IMR-90 (cell line): ENCODE results near the gene GSE1. TPM values are rescaled to one million over a fixed set of nuclear protein-coding genes. Genes with fewer than 3 reads are reported as not detected.

Source experiments
- ATAC-seq: fragments of 200-7000 bp; cut with Tn5 transposase; 2 replicates; pipeline ENCODE4 v1.9.1; 2020; ENCODE audit warnings: low read depth, mild to moderate bottlenecking, moderate library complexity
- BruUV-seq: library from RNA; stranded (reverse); fragments of 400-500 nt; replicated peaks from 2 replicates; lab custom pipeline; 2021; lab: Mats Ljungman, UMichigan
- CTCF ChIA-PET: fragments of 300-600 bp; formaldehyde crosslinking; extraction: SDS; loops from one replicate; lab custom pipeline; 2021; ENCODE audit warnings: antibody characterized with exemption; lab: Yijun Ruan, JAX
- POLR2A ChIA-PET: fragments of 300-600 bp; sonication (Branson Sonifier 250); formaldehyde crosslinking; loops from one replicate; lab custom pipeline; 2022; ENCODE audit warnings: antibody characterized with exemption; ENCODE audit not compliant: unreplicated experiment; lab: Charles Lee
- DNase-seq: peaks from one replicate; pipeline ENCODE4 v3.0.0; 2013
- H2AFZ ChIP-seq: replicated peaks from 2 replicates; pipeline ENCODE3; 2013; ENCODE audit warnings: low read length, mild to moderate bottlenecking; ENCODE audit not compliant: poor library complexity
- H2AK5ac ChIP-seq: 2 replicates; pipeline ENCODE4 v1.6.1; 2013; ENCODE audit warnings: low read depth, low read length, inconsistent platforms
- H2AK9ac ChIP-seq: replicated peaks from 2 replicates; pipeline ENCODE3; 2013; ENCODE audit warnings: mild to moderate bottlenecking, low read depth, low read length, moderate library complexity; ENCODE audit not compliant: poor library complexity
- H2BK120ac ChIP-seq: 2 replicates; pipeline ENCODE4 v1.6.1; 2013; ENCODE audit warnings: low read depth, low read length, inconsistent platforms
- H2BK15ac ChIP-seq: 3 replicates; pipeline ENCODE4 v1.6.1; 2013; ENCODE audit warnings: low read depth, low read length, inconsistent platforms
- H2BK20ac ChIP-seq: 2 replicates; pipeline ENCODE4 v1.6.1; 2013; ENCODE audit warnings: low read depth, mild to moderate bottlenecking, inconsistent platforms, low read length, moderate library complexity
- H2BK5ac ChIP-seq: 2 replicates; pipeline ENCODE4 v1.6.1; 2013; ENCODE audit warnings: mild to moderate bottlenecking, low read depth, low read length, inconsistent platforms; ENCODE audit not compliant: poor library complexity, severe bottlenecking
- H3K14ac ChIP-seq: replicated peaks from 2 replicates; pipeline ENCODE4 v1.6.1; 2013; ENCODE audit warnings: low read depth, low read length, inconsistent platforms
- H3K18ac ChIP-seq: 2 replicates; pipeline ENCODE4 v1.6.1; 2013; ENCODE audit warnings: low read depth, low read length, control low read depth
- H3K23ac ChIP-seq: 2 replicates; pipeline ENCODE4 v1.6.1; 2013; ENCODE audit warnings: low read depth, low read length, inconsistent platforms
- H3K27ac ChIP-seq: 2 replicates; pipeline ENCODE4 v1.5.1; 2013; ENCODE audit warnings: mild to moderate bottlenecking, control low read depth, low read length; ENCODE audit not compliant: insufficient read depth
- H3K27me3 ChIP-seq: 2 replicates; pipeline ENCODE4 v1.6.1; 2013; ENCODE audit warnings: low read length; ENCODE audit not compliant: control insufficient read depth, insufficient read depth
- H3K36me3 ChIP-seq: 2 replicates; pipeline ENCODE4 v1.6.1; 2013; ENCODE audit warnings: low read length, mixed read lengths; ENCODE audit not compliant: control insufficient read depth, insufficient read depth
- H3K4ac ChIP-seq: 2 replicates; pipeline ENCODE4 v1.6.1; 2013; ENCODE audit warnings: low read depth, low read length, inconsistent platforms
- H3K4me1 ChIP-seq: 2 replicates; pipeline ENCODE4 v1.6.1; 2013; ENCODE audit warnings: low read length, mixed read lengths; ENCODE audit not compliant: control insufficient read depth, insufficient read depth
- H3K4me2 ChIP-seq: 2 replicates; pipeline ENCODE4 v1.6.1; 2013; ENCODE audit warnings: low read depth, mild to moderate bottlenecking, control low read depth, low read length, moderate library complexity
- H3K4me3 ChIP-seq: 2 replicates; pipeline ENCODE4 v1.5.1; 2013; ENCODE audit warnings: low read depth, mild to moderate bottlenecking, control low read depth, low read length, moderate library complexity; ENCODE audit not compliant: insufficient read depth
- H3K56ac ChIP-seq: 2 replicates; pipeline ENCODE4 v1.6.1; 2013; ENCODE audit warnings: low read length, inconsistent platforms; ENCODE audit not compliant: insufficient read depth; ENCODE audit errors: extremely low read depth
- H3K79me1 ChIP-seq, 2 experiments: 2 replicates each; pipeline ENCODE4 v1.6.1; 2013; ENCODE audit warnings: low read length in 2 of 2, inconsistent platforms in 1 of 2, low read depth in 1 of 2
- H3K9ac ChIP-seq: 2 replicates; pipeline ENCODE4 v1.6.1; 2013; ENCODE audit warnings: low read depth, low read length, control low read depth
- H3K9me1 ChIP-seq: 2 replicates; pipeline ENCODE4 v1.6.1; 2013; ENCODE audit warnings: low read length, inconsistent platforms; ENCODE audit not compliant: insufficient read depth
- H3K9me3 ChIP-seq: 2 replicates; pipeline ENCODE4 v1.6.1; 2013; ENCODE audit warnings: low read length; ENCODE audit not compliant: control insufficient read depth, insufficient read depth
- H4K20me1 ChIP-seq: 2 replicates; pipeline ENCODE4 v1.6.1; 2013; ENCODE audit warnings: low read length, inconsistent platforms; ENCODE audit not compliant: insufficient read depth
- H4K5ac ChIP-seq: 2 replicates; pipeline ENCODE4 v1.6.1; 2013; ENCODE audit warnings: mild to moderate bottlenecking, low read depth, low read length, control low read depth
- H4K8ac ChIP-seq, 2 experiments: 2 replicates each; pipeline ENCODE4 v1.6.1; 2013; ENCODE audit warnings: low read depth in 2 of 2, low read length in 2 of 2, control low read depth in 1 of 2, inconsistent platforms in 1 of 2
- H4K91ac ChIP-seq: 2 replicates; pipeline ENCODE4 v1.6.1; 2013; ENCODE audit warnings: low read depth, low read length, inconsistent platforms; ENCODE audit not compliant: insufficient read depth
- CEBPB ChIP-seq: IDR thresholded peaks from 2 replicates; pipeline ENCODE4 v1.6.1; 2012; ENCODE audit warnings: low read depth, low read length, improper control_type of control experiment
- CHD1 ChIP-seq: IDR thresholded peaks from 2 replicates; pipeline ENCODE4 v1.6.1; 2012; ENCODE audit warnings: low read depth, low read length, improper control_type of control experiment
- CTCF ChIP-seq: conservative IDR thresholded peaks from 2 replicates; pipeline ENCODE4 v1.5.1; 2012; ENCODE audit warnings: mild to moderate bottlenecking, low read depth, low read length, improper control_type of control experiment
- FOS ChIP-seq: fragments of 150-350 bp; IDR thresholded peaks from 2 replicates; pipeline ENCODE4 v1.6.1; 2016; ENCODE audit warnings: low read depth, low read length
- MAFK ChIP-seq: IDR thresholded peaks from 2 replicates; pipeline ENCODE4 v1.6.1; 2012; ENCODE audit warnings: low read depth, low read length, improper control_type of control experiment
- MAZ ChIP-seq: IDR thresholded peaks from 2 replicates; pipeline ENCODE4 v1.6.1; 2012; ENCODE audit warnings: low read depth, mild to moderate bottlenecking, low read length, improper control_type of control experiment, moderate library complexity, borderline replicate concordance
- MXI1 ChIP-seq: IDR thresholded peaks from 2 replicates; pipeline ENCODE4 v1.6.1; 2012; ENCODE audit warnings: low read depth, mild to moderate bottlenecking, low read length, moderate library complexity, borderline replicate concordance
- POLR2A ChIP-seq: IDR thresholded peaks from 2 replicates; pipeline ENCODE4 v1.6.1; 2012; ENCODE audit warnings: mild to moderate bottlenecking, low read depth, low read length
- RFX5 ChIP-seq: IDR thresholded peaks from 2 replicates; pipeline ENCODE4 v1.8.0; 2012; ENCODE audit warnings: low read depth, mild to moderate bottlenecking, low read length, moderate library complexity
- SMC3 ChIP-seq: fragments of 150-350 bp; IDR thresholded peaks from 2 replicates; pipeline ENCODE4 v1.6.1; 2016; ENCODE audit warnings: low read depth, mild to moderate bottlenecking, antibody characterized with exemption, low read length, moderate library complexity
- WGBS, 2 experiments: methylation state at CpG; one replicate each; pipeline versions ENCODE4 v1.1.5 to v1.1.7; 2013; ENCODE audit warnings: missing lambda C conversion rate in 2 of 2; ENCODE audit not compliant: insufficient read length in 1 of 2; ENCODE audit errors: extremely low coverage in 2 of 2; 5-methylcytosine and 5-hydroxymethylcytosine counted together
- dilution Hi-C: fragments of 300-500 bp; cut with HindIII; formaldehyde crosslinking; loops from one replicate; pipeline ENCODE4 v1.14.3; 2018; ENCODE audit warnings: low sequenced_read_pairs; ENCODE audit not compliant: unreplicated experiment
- in situ Hi-C: fragments of 300-500 bp; cut with MboI; formaldehyde crosslinking; loops from 3 replicates; pipeline ENCODE4 v1.14.3; 2019; ENCODE audit warnings: low sequenced_read_pairs, inconsistent platforms, mixed read lengths
- intact Hi-C: fragments of 100-400 bp; cut with micrococcal nuclease; formaldehyde crosslinking; loops from 2 replicates; pipeline ENCODE4 v1.10.0; 2022
- polyA plus RNA-seq, 3 experiments: library from polyadenylated mRNA; depleted of rRNA; stranded (reverse); fragments of >200 nt; gene quantifications; 2 replicates each; pipeline ENCODE4 v1.2.3, GENCODE V29; 2012; ENCODE audit warnings: low replicate concordance in 1 of 3
- total RNA-seq: library from RNA; depleted of rRNA; stranded (reverse); fragments of >200 nt; gene quantifications from 2 replicates; pipeline ENCODE4 v1.2.3, GENCODE V29; 2012

The GSE1 gene
- total and polyA plus RNA-seq, 2 of the 4 experiments (the other 2 are of a cell fraction): 14.9 to 25.5 TPM

- no peak overlapping the region for H2BK5ac ChIP-seq
- H4K8ac ChIP-seq: no peak overlapping the region
- in situ Hi-C loops: no loop called here
- no peak overlapping the region for H2AFZ ChIP-seq
- no peak overlapping the region for H2BK20ac ChIP-seq
- no peaks in the 10 kb centered on the region for H3K9me1 ChIP-seq
- dilution Hi-C loops: no loop called here
- H2AK5ac ChIP-seq: no peak overlapping the region
- H2BK120ac ChIP-seq: no peak overlapping the region
- H3K23ac ChIP-seq: no peak overlapping the region
- H3K4ac ChIP-seq: no peak overlapping the region
- no peaks in the 10 kb centered on the region for H3K27me3 ChIP-seq
- H3K27ac ChIP-seq: no peak overlapping the region
- no peak overlapping the region for H3K56ac ChIP-seq
- no peak overlapping the region for H3K4me3 ChIP-seq
- no peak overlapping the region for H4K91ac ChIP-seq
- H3K79me1 ChIP-seq: peaks cover 3 to 4% of the 10 kb centered on the region in 2 experiments; a peak in 1 of 4 replicates
- no peak overlapping the region for H2BK15ac ChIP-seq
- ChIA-PET POLR2A (no interaction called here), CTCF (no interaction called here)
- no peak for DNase-seq
- no peaks in the 10 kb centered on the region for H3K4me1 ChIP-seq
- BruUV-seq: no TSS peak
- no peaks in the 10 kb centered on the region; the same call in 1 of the 2 replicates for H3K9me3 ChIP-seq
- H2AK9ac ChIP-seq: no peak overlapping the region
- 88% methylated on average over 17 of the region's 20 CpGs; no CpG with 5 or more reads in 1 of the 2 experiments for WGBS, 2 experiments
- no peak overlapping the region for H3K4me2 ChIP-seq
- no peak overlapping the region for H4K5ac ChIP-seq
- H3K18ac ChIP-seq: no peak overlapping the region
- intact Hi-C loops: no loop called here
- H4K20me1 ChIP-seq: peaks cover 13% of the 10 kb centered on the region
- TF ChIP-seq MAZ (no peak), POLR2A (no peak), CTCF (no peak), RFX5 (no peak), MAFK (no peak), MXI1 (no peak), CEBPB (no peak), CHD1 (no peak), SMC3 (no peak), FOS (no peak)
- H3K36me3 ChIP-seq: peaks cover 2% of the 10 kb centered on the region; the same call in 1 of the 2 replicates
- no peak for ATAC-seq
- H3K9ac ChIP-seq: no peak overlapping the region
- H3K14ac ChIP-seq: no peak overlapping the region
These were observed 109.2 kb downstream of the GSE1 start for GRCh38 chr16:85722128-85722893.
